ENCODE data around the gene DDX31.

DDX31 gene

DNA sequence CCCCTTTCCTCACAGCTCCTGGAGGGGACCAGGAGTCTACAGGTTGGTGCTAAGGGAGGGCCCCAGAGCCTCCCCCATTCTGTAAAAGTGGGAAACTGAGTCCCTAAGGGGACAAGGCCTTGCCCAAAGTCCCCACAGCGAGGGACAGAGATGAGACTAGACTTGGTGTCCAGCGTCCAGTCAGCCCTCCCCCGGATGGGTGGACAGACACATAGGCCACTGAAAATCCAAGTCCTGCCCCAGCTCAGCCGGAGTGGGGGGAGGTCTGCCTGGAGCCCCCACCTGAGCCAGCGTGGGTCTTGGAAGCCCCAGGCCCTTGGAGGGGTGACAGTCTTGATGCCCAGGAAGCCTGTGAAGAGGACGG lies 82.2 kb downstream of the DDX31 start:
- TF ChIP-seq JUND (IDR thresholded peaks at IDR 0.05; ENCODE audit: low read depth) = no peak
- in situ Hi-C loops (cut with HindIII; ENCODE audit: low pct_unique_long_range_greater_than_20kb, low sequenced_read_pairs) = no loop called here
- no peak for DNase-seq (ENCODE audit: low read depth in 1 of 2, low spot score in 1 of 2)

DNA sequence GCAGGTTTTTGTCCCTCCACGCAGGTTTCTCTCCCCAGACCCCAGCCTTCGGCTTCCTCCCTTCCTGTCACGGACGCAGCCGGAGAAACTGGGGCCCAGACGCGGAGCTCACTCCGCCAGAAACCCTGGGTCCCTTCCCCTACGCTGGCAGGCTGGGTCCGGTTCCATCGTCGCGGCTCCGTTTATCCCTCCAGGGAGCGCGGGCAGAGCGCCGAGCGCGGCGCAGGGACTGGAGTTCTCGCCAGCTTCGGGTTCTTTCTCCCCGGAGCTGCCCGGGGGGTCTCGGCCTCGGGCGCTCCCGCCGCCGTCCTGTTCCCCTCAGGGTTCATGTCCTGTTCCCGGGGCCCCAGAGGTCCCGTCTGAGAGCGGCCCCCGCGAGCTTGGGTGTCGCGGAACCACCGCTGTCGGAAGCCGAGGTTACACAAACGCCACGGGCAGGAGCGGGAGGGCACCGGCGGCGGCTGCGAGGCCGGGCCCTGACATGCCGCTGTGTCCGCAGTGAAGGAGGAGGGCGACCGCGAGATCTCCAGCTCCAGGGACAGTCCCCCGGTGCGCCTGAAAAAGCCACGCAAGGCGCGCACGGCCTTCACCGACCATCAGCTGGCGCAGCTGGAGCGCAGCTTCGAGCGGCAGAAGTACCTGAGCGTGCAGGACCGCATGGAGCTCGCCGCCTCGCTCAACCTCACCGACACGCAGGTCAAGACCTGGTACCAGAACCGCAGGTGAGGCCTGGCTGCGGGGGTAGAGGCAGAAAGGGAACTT lies 82.8 kb downstream of the DDX31 start:
- in situ Hi-C loops (cut with HindIII; ENCODE audit: low pct_unique_long_range_greater_than_20kb, low sequenced_read_pairs) = no loop called here
- TF ChIP-seq JUND (IDR thresholded peaks at IDR 0.05; ENCODE audit: low read depth) = no peak
- DNase-seq (ENCODE audit: low read depth in 1 of 2, low spot score in 1 of 2) = no peak

DNA sequence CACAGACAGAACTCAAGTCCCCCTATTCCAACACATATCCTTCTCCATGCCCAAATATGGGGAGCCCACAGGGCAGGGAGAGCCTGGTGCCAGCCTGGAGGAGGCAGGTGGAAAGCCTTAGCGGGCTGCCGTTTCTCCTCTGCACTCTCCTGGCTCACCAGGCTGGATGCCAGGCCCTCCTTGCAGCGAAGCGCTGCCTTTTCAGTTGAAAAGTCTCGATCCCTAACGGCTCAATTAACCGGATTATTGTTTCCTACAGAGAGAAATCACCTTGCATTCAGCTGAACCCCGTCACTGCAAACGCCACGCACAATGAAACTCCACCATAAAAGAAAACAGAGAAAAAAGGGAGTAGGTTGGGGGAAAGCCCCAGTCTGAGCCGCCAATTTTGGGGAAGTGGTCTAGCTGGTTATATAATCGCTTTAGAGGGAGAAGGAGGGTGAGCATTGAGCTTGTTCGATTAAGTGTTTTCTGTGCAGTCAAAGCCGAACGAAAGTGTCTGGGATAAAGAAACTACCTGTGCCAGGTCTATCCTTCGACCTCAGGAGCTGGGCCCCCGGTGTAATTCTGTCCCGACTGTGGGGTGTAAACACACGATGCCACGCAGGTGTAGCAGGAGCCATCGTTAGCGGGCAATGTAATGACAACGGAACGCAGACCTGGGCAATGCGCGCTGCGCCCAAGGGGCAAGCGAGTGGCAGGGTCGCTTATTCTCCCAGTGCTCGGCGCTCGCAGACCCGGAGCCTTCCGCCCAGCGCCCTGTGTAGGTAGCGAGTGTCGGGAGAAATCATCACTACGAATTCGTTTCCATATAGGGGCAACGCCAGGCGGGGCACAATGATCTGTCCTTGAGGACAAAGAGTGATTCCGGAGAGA lies 83.6 kb downstream of the DDX31 start:
- no peak for DNase-seq (ENCODE audit: low read depth in 1 of 2, low spot score in 1 of 2)
- in situ Hi-C loops (cut with HindIII; ENCODE audit: low pct_unique_long_range_greater_than_20kb, low sequenced_read_pairs) = no loop called here
- no peak for TF ChIP-seq JUND (IDR thresholded peaks at IDR 0.05; ENCODE audit: low read depth)

DNA sequence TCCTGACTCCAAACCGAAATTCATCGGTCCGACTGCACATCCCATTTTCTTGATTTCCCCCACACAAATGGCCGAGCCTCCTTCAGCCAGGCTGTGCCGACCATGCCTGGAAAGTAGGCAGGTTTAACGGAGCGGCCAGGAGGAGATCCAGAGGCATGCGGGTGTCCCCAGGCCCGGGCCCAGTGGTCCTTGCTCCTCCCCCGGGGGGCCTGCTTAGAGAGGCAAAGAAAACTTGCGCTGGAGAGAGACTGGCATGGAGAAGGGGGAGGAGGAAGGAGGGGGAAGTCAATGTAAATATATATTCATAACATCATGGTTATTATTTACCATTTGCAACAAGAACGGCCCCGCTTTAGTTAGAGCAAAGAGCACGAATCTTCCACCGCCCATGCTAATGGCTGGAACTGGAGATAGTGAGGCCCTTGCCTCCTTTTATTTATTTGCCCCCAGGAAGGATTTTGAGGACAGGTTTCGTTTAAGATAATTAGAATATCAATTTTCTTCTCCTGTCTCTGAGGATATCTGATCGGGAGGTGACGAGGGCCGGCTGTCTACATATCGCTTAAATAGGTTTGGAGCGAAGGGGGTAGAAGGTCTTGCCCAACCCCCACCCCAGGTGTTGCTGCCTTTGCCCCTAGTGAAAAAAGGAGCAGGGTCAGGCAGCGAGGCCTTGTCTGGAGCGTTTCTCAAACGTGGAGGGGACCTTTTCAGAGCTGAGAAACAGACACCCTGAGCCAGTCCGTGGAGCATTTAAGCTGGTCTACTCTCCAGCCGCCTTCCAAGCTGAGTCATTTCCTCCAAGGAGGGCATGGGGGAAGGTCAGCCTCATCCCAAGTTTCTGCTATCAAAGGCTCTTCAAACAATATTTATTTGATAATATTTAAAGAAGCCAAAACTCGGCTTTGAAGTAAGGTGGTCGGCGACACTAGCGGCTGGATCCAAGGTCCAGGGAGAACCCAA lies 84.9 kb downstream of the DDX31 start:
- no peak for DNase-seq (ENCODE audit: low read depth in 1 of 2, low spot score in 1 of 2)
- no peak for TF ChIP-seq JUND (IDR thresholded peaks at IDR 0.05; ENCODE audit: low read depth)
- in situ Hi-C loops (cut with HindIII; ENCODE audit: low pct_unique_long_range_greater_than_20kb, low sequenced_read_pairs) = no loop called here

- in situ Hi-C loops (cut with HindIII; ENCODE audit: low pct_unique_long_range_greater_than_20kb, low sequenced_read_pairs) = no loop called here
Measured at GRCh38 chr9:132583584-132584304, 86.0 kb downstream of the DDX31 start.

DNA sequence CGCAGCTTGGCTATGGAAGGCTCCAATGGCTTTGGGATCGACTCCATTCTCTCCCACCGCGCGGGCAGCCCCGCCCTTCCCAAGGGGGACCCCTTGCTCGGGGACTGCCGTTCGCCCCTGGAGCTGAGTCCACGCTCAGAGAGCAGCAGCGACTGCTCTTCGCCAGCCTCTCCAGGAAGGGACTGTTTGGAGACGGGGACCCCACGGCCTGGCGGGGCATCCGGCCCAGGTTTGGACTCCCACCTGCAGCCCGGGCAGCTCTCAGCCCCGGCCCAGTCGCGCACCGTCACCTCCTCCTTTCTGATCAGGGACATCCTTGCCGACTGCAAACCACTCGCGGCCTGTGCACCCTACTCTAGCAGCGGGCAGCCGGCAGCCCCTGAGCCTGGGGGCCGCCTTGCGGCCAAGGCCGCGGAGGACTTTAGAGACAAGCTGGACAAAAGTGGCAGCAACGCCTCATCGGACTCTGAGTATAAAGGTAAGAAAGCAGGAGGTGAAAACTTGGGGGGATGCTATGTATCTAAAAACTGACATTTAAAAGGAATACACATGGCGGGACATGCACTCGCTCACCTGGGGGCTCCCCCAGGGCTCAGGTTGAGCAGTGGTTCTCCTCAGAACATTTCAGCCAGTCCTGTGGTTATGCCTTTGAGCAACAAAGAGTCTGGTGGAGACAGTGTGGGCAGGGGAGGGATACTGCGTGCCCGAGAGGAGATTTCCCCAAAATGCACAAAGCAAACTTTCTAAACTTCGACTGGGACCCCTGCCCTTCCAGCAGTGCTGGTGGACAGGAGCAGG lies 86.8 kb downstream of the DDX31 start:
- in situ Hi-C loops (cut with HindIII; ENCODE audit: low pct_unique_long_range_greater_than_20kb, low sequenced_read_pairs) = no loop called here
- TF ChIP-seq JUND (IDR thresholded peaks at IDR 0.05; ENCODE audit: low read depth) = no peak
- no peak for DNase-seq (ENCODE audit: low read depth in 1 of 2, low spot score in 1 of 2)

More at GRCh38 chr9:132583584-132584304, 86.0 kb downstream of the DDX31 start:
- no peak for DNase-seq (ENCODE audit: low read depth in 1 of 2, low spot score in 1 of 2)
- TF ChIP-seq JUND (IDR thresholded peaks at IDR 0.05; ENCODE audit: low read depth) = no peak

DNA sequence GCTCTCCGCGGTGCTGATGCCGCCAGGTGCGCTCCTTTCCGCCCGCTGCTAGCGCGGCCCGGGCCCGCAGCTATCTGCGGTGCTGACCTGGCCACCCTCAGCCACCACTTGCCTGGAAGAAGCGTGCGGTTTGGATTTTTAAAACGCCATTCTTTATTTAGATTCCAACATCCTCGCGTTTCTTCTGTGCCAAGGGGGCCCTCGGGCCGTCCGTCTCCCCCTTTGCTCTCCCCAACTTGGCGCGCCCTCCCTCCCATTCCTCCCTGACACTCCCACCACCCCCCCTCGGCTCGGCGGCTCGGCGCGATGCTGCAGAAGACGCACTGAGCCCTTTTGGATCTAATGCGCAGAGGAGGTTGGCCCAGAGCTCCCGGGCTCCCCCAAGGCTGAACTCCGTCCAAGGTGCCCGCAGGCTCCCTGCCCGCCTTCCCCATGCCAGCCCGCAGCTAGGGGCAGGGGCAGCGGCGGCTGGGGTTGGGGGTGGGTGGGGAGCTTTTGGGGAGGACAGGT lies 87.5 kb downstream of the DDX31 start, which contains the start of gene BARHL1:
Gene BARHL1, plus strand, starts transcription at position 331 of the 510 bp plus-strand sequence. CDS start 192 bp downstream, outside the sequence.
- in situ Hi-C loops (cut with HindIII; ENCODE audit: low pct_unique_long_range_greater_than_20kb, low sequenced_read_pairs) = no loop called here

DNA sequence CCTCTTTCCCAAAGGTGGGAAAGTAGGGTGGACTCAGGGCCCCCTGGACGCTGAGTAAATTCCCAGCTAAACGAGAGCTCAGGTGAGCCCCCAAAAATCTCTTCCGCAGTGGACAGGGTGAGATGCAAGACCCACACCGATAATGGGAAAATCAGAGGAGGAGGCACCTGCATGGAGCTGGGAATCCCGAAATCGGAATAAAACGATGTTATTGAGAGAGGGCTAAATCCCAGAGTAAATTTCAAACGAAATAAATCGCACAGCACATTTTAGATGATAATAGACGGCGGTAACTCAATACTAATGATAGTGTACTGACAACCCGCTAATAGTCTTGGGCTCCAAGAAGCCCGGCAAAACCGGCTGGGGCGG lies 90.4 kb downstream of the DDX31 start:
- in situ Hi-C loops (cut with HindIII; ENCODE audit: low pct_unique_long_range_greater_than_20kb, low sequenced_read_pairs) = no loop called here
- TF ChIP-seq JUND (IDR thresholded peaks at IDR 0.05; ENCODE audit: low read depth) = no peak

More for the DNA sequence above, 87.5 kb downstream of the DDX31 start, which contains the start of gene BARHL1:
- no peak for DNase-seq (ENCODE audit: low read depth in 1 of 2, low spot score in 1 of 2)
- TF ChIP-seq JUND (IDR thresholded peaks at IDR 0.05; ENCODE audit: low read depth) = no peak

DNA sequence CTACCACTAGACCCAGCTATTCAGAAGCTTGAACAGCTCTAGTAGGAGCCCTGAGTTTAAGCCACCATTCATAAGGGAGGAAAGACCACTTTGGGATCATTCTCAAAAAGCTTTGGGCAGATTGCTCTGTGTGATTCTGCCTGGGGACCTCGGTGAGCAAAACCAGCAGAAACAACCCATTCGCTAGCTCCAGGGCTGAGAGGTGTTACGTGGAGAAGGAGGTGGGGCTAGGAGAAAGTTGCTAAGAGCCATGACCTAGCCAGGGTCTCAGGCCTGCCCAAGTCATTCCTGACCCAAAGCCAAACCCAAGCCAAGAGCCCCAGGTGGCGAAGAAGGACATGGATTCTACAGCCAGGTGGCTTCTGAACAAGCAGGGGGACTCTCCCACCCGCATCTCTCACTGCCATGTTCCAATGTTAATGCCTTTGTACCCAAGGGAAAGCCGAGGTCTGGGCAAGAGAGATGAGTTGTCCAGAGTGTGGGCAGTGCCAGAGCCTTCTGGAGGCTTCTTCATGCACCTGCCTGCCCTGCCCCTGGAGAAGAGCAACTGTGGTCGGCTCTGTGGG lies 91.3 kb downstream of the DDX31 start:
- no peak for DNase-seq (ENCODE audit: low read depth in 1 of 2, low spot score in 1 of 2)
- no peak for TF ChIP-seq JUND (IDR thresholded peaks at IDR 0.05; ENCODE audit: low read depth)
- in situ Hi-C loops (cut with HindIII; ENCODE audit: low pct_unique_long_range_greater_than_20kb, low sequenced_read_pairs) = no loop called here

More for the DNA sequence above, 90.4 kb downstream of the DDX31 start:
- DNase-seq (ENCODE audit: low read depth in 1 of 2, low spot score in 1 of 2) = no peak

GRCh38 chr9:132577119-132577518 lies 92.7 kb downstream of the DDX31 start:
- no peak for DNase-seq (ENCODE audit: low read depth in 1 of 2, low spot score in 1 of 2)
- in situ Hi-C loops (cut with HindIII; ENCODE audit: low pct_unique_long_range_greater_than_20kb, low sequenced_read_pairs) = no loop called here

More at GRCh38 chr9:132577119-132577518, 92.7 kb downstream of the DDX31 start:
- no peak for TF ChIP-seq JUND (IDR thresholded peaks at IDR 0.05; ENCODE audit: low read depth)

Data from T47D (cell line).